Progenitor cell of endocrine pancreas (in vitro differentiated cells): ENCODE results near the gene NMUR1. TPM values are rescaled to one million over a fixed set of nuclear protein-coding genes. Genes with fewer than 3 reads are reported as not detected.

Experiments
- DNase-seq: peaks from one replicate; pipeline ENCODE4 v3.0.0; 2021; ENCODE audit warnings: low spot score; ENCODE audit not compliant: unreplicated experiment
- H3K27ac Mint-ChIP-seq: 2 replicates; pipeline ENCODE4 v1.8.0; 2021; ENCODE audit warnings: mild to moderate bottlenecking, moderate library complexity, mixed read lengths
- H3K27me3 Mint-ChIP-seq: 2 replicates; pipeline ENCODE4 v1.8.0; 2021; ENCODE audit warnings: mixed read lengths
- H3K36me3 Mint-ChIP-seq: 2 replicates; pipeline ENCODE4 v1.8.0; 2022; ENCODE audit warnings: mixed read lengths; ENCODE audit not compliant: insufficient read depth
- H3K4me1 Mint-ChIP-seq: 2 replicates; pipeline ENCODE4 v1.8.0; 2021; ENCODE audit warnings: low read depth, mixed read lengths
- H3K4me3 Mint-ChIP-seq: 2 replicates; pipeline ENCODE4 v1.8.0; 2021; ENCODE audit warnings: low read depth, mild to moderate bottlenecking, moderate library complexity, mixed read lengths
- H3K9me3 Mint-ChIP-seq: 2 replicates; pipeline ENCODE4 v1.8.0; 2021; ENCODE audit warnings: low read depth, mixed read lengths
- CTCF ChIP-seq: fragments of 200-600 bp; sonication (generic); IDR thresholded peaks from one replicate; pipeline ENCODE4 v1.5.0; 2021; ENCODE audit warnings: antibody characterized with exemption, mild to moderate bottlenecking; ENCODE audit not compliant: unreplicated experiment
- total RNA-seq: library from RNA; stranded (reverse); gene quantifications from 2 replicates; pipeline ENCODE4 v1.2.1, GENCODE V29; 2021

Gene NMUR1
- total RNA-seq, 1 donor from 2014 or later = not detected

GRCh38 chr2:231518771-231519170, 11.5 kb downstream of the NMUR1 start:
- no peak for TF ChIP-seq CTCF
- Mint-ChIP-seq H3K36me3 (no peaks in the 10 kb centered on the region), H3K4me3 (no peak overlapping the region), H3K9me3 (no peaks in the 10 kb centered on the region), H3K27me3 (no peaks in the 10 kb centered on the region), H3K4me1 (peaks cover 15% of the 10 kb centered on the region), H3K27ac (no peak overlapping the region)
- DNase-seq = no peak

- no peaks in the 10 kb centered on the region for H3K27me3 Mint-ChIP-seq
- H3K27ac Mint-ChIP-seq = no peak overlapping the region
- no peak for TF ChIP-seq CTCF
- no peaks in the 10 kb centered on the region for H3K9me3 Mint-ChIP-seq
- no peaks in the 10 kb centered on the region for H3K36me3 Mint-ChIP-seq
- DNase-seq = no peak
- H3K4me3 Mint-ChIP-seq = no peak overlapping the region
- peaks cover 22% of the 10 kb centered on the region for H3K4me1 Mint-ChIP-seq
Observed at GRCh38 chr2:231515603-231516002, 14.6 kb downstream of the NMUR1 start.

GRCh38 chr2:231514951-231515297, 15.3 kb downstream of the NMUR1 start:
- no peaks in the 10 kb centered on the region for H3K27me3 Mint-ChIP-seq
- TF ChIP-seq CTCF = no peak
- peaks cover 15% of the 10 kb centered on the region for H3K4me1 Mint-ChIP-seq
- H3K9me3 Mint-ChIP-seq = no peaks in the 10 kb centered on the region
- DNase-seq = no peak
- H3K36me3 Mint-ChIP-seq = no peaks in the 10 kb centered on the region
- no peak overlapping the region for H3K27ac Mint-ChIP-seq
- peak overlapping the region; percentile 88 for H3K4me3 Mint-ChIP-seq

GRCh38 chr2:231514225-231514950, 15.9 kb downstream of the NMUR1 start:
- Mint-ChIP-seq H3K9me3 (no peaks in the 10 kb centered on the region), H3K27ac (peak overlapping the region; percentile 95), H3K4me3 (peak overlapping the region; percentile 88), H3K4me1 (peaks cover 11% of the 10 kb centered on the region), H3K36me3 (no peaks in the 10 kb centered on the region), H3K27me3 (no peaks in the 10 kb centered on the region)
- peak; percentile 98 for DNase-seq
- TF ChIP-seq CTCF = no peak

GRCh38 chr2:231513746-231514224, 16.5 kb downstream of the NMUR1 start:
- Mint-ChIP-seq H3K9me3 (no peaks in the 10 kb centered on the region), H3K27me3 (no peaks in the 10 kb centered on the region), H3K4me1 (peaks cover 11% of the 10 kb centered on the region), H3K27ac (peak overlapping the region; percentile 95), H3K4me3 (peak overlapping the region; percentile 88), H3K36me3 (no peaks in the 10 kb centered on the region)
- no peak for DNase-seq
- no peak for TF ChIP-seq CTCF
